Ovary (tissue), 3 donors: ENCODE measurements around the gene NHLRC1.

Experiments used
- CTCF ChIP-seq, 3 donors: fragments of 450-650 bp in 2 of 3; fragments of 200-600 bp in 1 of 3; IDR thresholded peaks; one replicate each; pipeline versions ENCODE4 v1.5.1 to v1.8.0; 2016 to 2022; ENCODE audit warnings: antibody characterized with exemption in 3 of 3, mild to moderate bottlenecking in 1 of 3
- EP300 ChIP-seq: sonication (generic); formaldehyde crosslinking; IDR thresholded peaks from one replicate; pipeline ENCODE4 v1.6.1; 2017; ENCODE audit warnings: antibody characterized with exemption
- POLR2A ChIP-seq: fragments of 450-650 bp; IDR thresholded peaks from one replicate; pipeline ENCODE4 v1.6.1; 2017; ENCODE audit warnings: antibody characterized with exemption, mild to moderate bottlenecking, moderate library complexity
- donor health status: DM: no; HTN: no; CAD: no.

DNA sequence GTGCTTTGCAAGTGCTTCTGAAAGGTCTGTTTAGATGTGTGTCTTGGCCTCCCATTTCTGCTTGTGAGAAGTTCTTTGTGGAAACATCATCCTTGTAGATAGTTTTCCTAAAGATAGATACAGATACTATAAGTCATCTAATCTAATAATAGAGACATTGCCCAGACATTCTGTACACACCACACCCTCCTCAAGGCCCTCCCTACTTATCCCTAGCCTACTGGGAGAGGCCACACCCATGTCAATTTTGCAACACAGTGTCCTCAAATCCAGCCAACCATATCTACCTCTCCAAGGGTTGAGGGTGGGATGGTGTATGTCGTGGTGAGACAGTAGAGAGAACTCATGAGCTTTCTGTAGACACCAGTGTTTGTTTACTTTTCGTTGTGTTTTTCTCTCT lies 39.0 kb upstream of the NHLRC1 start:
- TF ChIP-seq POLR2A: no peak
- TF ChIP-seq CTCF (IDR thresholded peaks at IDR 0.05): no peak
- no peak for TF ChIP-seq EP300
